Fibroblast of villous mesenchyme (primary cell): ENCODE measurements around the gene SLC30A5. TPM values are rescaled to one million over a fixed set of nuclear protein-coding genes. Genes with fewer than 3 reads are reported as not detected.
"Not testable (repeated sequence)": the region's sequence is repeated elsewhere in the genome, so short reads cannot be mapped to it uniquely, and the experiment has no call there.

ENCODE experiments used
- DNase-seq: peaks from one replicate; pipeline ENCODE4 v3.0.0-alpha.2; 2010; ENCODE audit warnings: low read depth
- H3K4me3 ChIP-seq: 2 replicates; pipeline ENCODE4 v1.5.1; 2011; ENCODE audit warnings: low read depth, mild to moderate bottlenecking, low read length
- CTCF ChIP-seq: IDR thresholded peaks from 2 replicates; pipeline ENCODE4 v1.5.1; 2012; ENCODE audit warnings: low read depth, mild to moderate bottlenecking, low read length; ENCODE audit not compliant: insufficient read depth
- total RNA-seq: library from RNA; depleted of rRNA; stranded (reverse); fragments of >200 nt; gene quantifications from 2 replicates; pipeline ENCODE4 v1.2.3, GENCODE V29; 2012

Gene SLC30A5
- 55.1 and 85.9 TPM in 2 replicates for total RNA-seq

DNA sequence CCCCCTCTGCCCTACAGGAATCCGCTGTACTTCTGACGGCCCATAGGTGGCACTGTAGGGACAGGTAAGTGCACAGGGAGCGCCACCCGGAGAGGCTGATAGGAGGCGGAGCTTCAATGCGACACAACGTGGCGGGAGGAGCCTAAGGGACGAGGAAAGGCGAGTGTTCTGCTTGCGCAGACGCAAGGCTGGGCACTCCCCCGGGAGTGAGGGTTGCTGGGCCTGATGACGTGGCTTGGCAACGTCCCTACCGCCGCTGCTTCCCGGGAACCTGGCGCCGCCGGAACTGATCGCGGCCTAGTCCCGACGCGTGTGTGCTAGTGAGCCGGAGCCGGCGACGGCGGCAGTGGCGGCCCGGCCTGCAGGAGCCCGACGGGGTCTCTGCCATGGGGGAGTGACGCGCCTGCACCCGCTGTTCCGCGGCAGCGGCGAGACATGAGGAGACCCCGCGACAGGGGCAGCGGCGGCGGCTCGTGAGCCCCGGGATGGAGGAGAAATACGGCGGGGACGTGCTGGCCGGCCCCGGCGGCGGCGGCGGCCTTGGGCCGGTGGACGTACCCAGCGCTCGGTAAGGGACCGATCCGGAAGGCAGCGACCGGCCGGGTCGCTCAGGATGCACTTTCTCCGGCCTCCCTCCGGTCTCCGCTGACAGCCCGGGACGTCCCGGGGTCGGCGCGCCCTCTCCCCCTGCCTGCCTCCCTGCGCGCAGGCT lies at the start of gene SLC30A5:
Gene SLC30A5 (plus strand): TSS at position 244 of the 712 bp plus-strand sequence. CDS start 242 bp downstream, at position 486.
- peak; percentile 95 for TF ChIP-seq CTCF
- DNase-seq, result peak; percentile 100
- peak within 1 kb of the TSS; percentile 94 for H3K4me3 ChIP-seq

DNA sequence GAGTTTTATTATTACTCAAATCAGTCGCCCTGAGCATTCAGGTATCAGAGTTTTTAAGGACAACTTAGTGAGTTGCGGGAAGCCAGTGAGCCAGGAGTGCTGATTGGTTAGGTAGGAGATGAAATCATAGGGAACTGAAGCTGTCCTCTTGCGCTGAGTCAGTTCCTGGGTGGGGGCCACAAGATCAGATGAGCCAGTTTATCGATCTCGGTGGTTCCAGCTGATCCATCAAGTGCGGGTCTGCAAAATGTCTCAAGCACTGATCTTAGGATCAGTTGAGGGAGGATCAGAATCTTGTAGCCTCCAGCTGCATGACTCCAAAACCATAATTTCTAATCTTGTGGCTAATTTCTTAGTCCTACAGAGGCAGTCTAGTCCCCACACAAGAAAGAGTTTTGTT lies 48.6 kb upstream of the SLC30A5 start:
- not testable (repeated sequence) for DNase-seq, H3K4me3 ChIP-seq

DNA sequence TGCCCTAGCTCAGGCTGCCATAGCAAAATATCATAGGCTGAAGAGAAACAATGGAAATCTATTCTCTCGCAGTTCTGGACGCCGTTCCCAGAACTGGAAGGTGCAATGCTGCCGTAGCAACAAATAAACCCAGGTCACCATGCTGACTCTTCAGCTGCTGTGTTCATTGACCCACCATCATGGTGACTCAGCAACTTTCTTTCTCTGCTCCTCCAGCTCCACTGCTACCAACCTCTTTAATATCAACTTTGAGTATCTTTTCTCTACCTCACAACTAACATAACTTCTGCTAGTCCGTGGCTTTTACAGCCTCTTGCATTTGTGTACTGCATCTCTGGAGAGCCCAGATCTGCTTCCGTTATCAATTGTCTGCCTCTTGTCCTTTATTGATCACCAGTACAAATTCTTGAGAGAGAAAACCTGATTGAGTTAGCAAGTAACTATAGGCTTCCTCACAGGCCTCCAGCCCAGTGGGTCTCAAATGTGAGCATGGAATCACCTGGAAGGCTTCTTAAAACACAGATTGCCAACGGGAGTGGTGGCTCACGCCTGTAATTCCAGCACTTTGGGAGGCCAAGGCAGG lies 47.3 kb upstream of the SLC30A5 start:
- no peak overlapping the region for H3K4me3 ChIP-seq
- DNase-seq, result peak; percentile 33
- no peak for TF ChIP-seq CTCF

DNA sequence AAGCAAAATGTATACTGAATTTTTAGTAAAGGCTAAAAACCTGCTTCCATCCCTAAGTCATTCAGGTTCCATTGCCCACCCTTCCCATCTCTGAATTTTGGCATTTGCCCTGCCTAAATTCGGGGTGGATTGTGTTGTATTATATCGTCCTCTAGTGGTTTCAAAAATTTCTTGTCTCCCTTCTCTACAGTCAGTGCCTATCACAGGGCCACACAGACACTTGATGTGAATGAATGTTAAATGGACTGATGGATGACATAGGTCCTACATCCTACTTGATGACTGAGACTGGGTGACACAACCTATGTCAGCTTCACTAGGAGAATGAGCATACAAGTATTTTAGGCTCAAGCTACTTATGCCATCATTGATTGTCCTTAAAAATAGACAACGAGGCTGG lies 45.6 kb upstream of the SLC30A5 start:
- no peak overlapping the region for H3K4me3 ChIP-seq
- no peak for DNase-seq
- peak; percentile 47 for TF ChIP-seq CTCF

DNA sequence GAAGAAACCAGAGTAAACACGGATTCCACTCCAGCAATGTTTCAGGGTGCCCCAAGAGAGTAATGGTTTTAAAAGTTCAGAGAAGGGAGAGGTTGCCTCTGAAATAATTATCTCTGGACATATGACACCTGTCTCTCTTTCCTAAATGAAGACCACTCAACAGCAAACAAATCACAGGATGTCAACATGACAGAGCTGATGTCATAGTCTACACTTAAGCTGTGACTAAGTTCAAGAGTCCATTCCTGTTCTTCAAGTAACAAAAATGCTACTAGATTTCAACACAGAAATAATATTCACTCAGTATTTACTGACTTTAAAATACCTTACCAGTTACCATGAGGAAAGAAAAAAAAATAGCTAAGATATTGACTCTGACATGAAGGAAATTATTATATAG lies 44.7 kb upstream of the SLC30A5 start:
- no peak overlapping the region for H3K4me3 ChIP-seq
- no peak for DNase-seq
- no peak for TF ChIP-seq CTCF

- DNase-seq, result no peak
- TF ChIP-seq CTCF, result no peak
These were observed 44.0 kb upstream of the SLC30A5 start for GRCh38 chr5:69049796-69050195.

DNA sequence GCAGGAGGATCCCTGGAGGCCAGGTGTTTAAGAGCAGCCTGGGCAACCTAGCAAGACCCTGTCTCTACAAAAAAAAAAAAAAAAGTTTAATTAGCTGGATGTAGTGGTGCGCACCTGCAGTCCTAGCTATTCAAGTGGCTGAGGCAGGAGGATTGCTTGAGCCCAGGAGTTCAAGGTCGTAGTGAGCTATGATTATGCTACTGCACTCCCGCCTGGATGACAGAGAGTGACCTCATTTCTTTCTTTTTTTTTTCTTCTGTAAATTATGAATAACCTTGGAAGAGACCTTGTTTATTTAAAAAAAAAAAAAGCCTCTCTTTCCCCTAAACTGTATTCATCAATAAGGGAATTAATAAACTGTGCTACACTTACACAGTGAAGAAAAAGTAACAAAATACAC lies 43.6 kb upstream of the SLC30A5 start:
- TF ChIP-seq CTCF, result no peak
- no peak overlapping the region for H3K4me3 ChIP-seq
- DNase-seq, result no peak

More at GRCh38 chr5:69049796-69050195, 44.0 kb upstream of the SLC30A5 start:
- no peak overlapping the region for H3K4me3 ChIP-seq
